ENCODE results near the gene RNF217.

RNF217 gene

DNA sequence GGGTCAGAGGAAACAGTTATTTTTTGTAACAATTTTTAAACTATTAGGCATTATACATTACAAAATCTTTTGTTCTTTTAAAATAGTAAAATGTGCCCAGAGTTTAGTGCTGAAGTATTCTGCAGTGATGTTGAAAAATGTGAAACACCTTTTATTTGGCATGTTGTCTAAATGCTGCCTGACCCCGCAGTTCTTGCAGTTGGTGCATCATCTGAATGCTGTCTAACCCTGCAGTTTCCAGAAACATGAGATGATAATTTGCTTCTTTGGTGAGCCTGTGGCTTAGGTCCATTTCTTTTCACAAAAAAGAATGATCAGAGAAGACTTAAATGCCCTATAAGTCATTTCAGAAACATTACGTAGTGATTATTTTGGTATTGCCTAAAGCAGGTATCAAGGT is 82.4 kb downstream of the RNF217 start:
- Histone ChIP-seq H3K79me1 (replicated peaks; ENCODE audit: low read length, poor library complexity, severe bottlenecking) (peaks cover 23% of the 10 kb centered on the region), H2BK12ac (ENCODE audit: low read length in 2 of 2) (no peak overlapping the region), H3K27me3 (ENCODE audit: control insufficient read depth in 1 of 2, insufficient read depth in 1 of 2, low read length in 2 of 2) (no peaks in the 10 kb centered on the region), H3K14ac (ENCODE audit: low read length in 2 of 2) (no peak overlapping the region), H2AK5ac (ENCODE audit: low read length, severe bottlenecking) (no peak overlapping the region), H2BK120ac (ENCODE audit: low read depth, low read length) (no peak overlapping the region), H3K36me3 (ENCODE audit: control insufficient read depth in 1 of 2, insufficient read depth in 2 of 2, low read depth in 1 of 2, low read length in 2 of 2) (peaks cover 4 to 14% of the 10 kb centered on the region in 2 experiments), H4K91ac (ENCODE audit: low read length) (no peak overlapping the region), H3K23ac (ENCODE audit: low read length in 2 of 2) (no peak overlapping the region), H2BK5ac (ENCODE audit: low read depth, low read length, poor library complexity, severe bottlenecking) (no peak overlapping the region), H2BK15ac (ENCODE audit: low read depth, poor library complexity, severe bottlenecking) (no peak overlapping the region), H3K9me3 (ENCODE audit: control insufficient read depth, low read length) (no peaks in the 10 kb centered on the region), H3K9ac (ENCODE audit: low read length) (no peak overlapping the region), H3K4me1 (ENCODE audit: control insufficient read depth, insufficient read depth, low read depth, low read length) (no peaks in the 10 kb centered on the region), H4K8ac (ENCODE audit: low read length) (no peak overlapping the region), H3K27ac (ENCODE audit: low read length, poor library complexity, severe bottlenecking) (no peak overlapping the region), H3K4me2 (ENCODE audit: low read length, poor library complexity, severe bottlenecking) (no peak overlapping the region), H3K4ac (ENCODE audit: low read depth in 1 of 2, low read length in 2 of 2) (no peak overlapping the region), H3K18ac (ENCODE audit: low read depth in 1 of 2, low read length in 2 of 2) (no peak overlapping the region), H3K4me3 (ENCODE audit: insufficient read depth in 1 of 2, low read depth in 1 of 2, low read length in 2 of 2) (no peak overlapping the region), H2AFZ (ENCODE audit: low read depth, low read length) (no peak overlapping the region)
- no peak for DNase-seq
- WGBS, result 100% methylated on average over 1 of the region's 2 CpGs

DNA sequence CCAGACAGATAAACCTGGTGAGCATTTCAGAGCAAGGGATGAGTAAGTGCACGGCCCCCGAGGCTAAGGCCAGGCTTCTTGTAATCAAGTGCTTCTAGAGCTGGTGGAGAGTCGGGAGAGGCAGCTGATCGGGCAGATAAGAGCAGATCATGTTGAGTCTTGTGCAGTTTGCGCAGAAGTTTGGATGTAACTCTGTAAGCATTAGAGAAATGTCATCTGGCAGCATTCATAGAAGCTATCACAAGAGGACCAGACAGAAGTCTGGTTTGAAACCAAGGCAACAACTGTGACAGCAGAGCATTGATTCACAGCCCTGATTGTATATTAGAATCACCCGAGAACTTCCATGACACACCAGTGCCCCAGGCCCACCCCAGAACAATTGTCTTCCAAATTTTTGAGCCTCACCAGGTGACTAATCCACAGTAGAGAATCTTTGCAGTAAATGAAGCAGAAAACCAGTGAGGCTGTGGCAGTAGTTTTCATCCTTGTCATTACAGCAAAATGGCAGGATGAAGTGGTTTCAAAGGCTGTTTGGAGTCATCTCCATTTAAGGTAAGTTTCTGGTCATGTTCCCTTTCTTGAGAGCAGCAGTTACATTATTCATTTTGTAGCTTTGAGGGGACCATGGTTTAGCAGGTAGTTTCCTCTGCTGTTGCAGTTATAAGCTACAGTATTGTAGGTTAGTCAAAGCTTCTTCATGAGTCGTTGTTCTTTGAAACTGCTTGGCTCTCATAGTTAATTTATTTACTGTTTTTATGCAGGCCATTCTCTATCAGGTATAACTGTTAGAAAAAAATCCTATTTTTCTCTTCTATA is 84.1 kb downstream of the RNF217 start:
- H3K27me3 ChIP-seq (ENCODE audit: control insufficient read depth in 1 of 2, insufficient read depth in 1 of 2, low read length in 2 of 2), result no peaks in the 10 kb centered on the region
- H2BK12ac ChIP-seq (ENCODE audit: low read length in 2 of 2), result no peak overlapping the region
- no peak overlapping the region for H3K4me2 ChIP-seq (ENCODE audit: low read length, poor library complexity, severe bottlenecking)
- DNase-seq, result peak; percentile 62
- no peak overlapping the region for H2BK120ac ChIP-seq (ENCODE audit: low read depth, low read length)
- no peak overlapping the region for H4K91ac ChIP-seq (ENCODE audit: low read length)
- peaks cover 4 to 14% of the 10 kb centered on the region in 2 experiments for H3K36me3 ChIP-seq (ENCODE audit: control insufficient read depth in 1 of 2, insufficient read depth in 2 of 2, low read depth in 1 of 2, low read length in 2 of 2)
- 52% methylated on average over 6 of the region's 7 CpGs for WGBS
- H3K79me1 ChIP-seq (replicated peaks; ENCODE audit: low read length, poor library complexity, severe bottlenecking), result peaks cover 21% of the 10 kb centered on the region
- H2BK15ac ChIP-seq (ENCODE audit: low read depth, poor library complexity, severe bottlenecking), result no peak overlapping the region
- no peak overlapping the region for H3K14ac ChIP-seq (ENCODE audit: low read length in 2 of 2)
- H3K23ac ChIP-seq (ENCODE audit: low read length in 2 of 2), result no peak overlapping the region
- H3K4me1 ChIP-seq (ENCODE audit: control insufficient read depth, insufficient read depth, low read depth, low read length), result no peaks in the 10 kb centered on the region
- H2AFZ ChIP-seq (ENCODE audit: low read depth, low read length), result no peak overlapping the region
- H3K4ac ChIP-seq (ENCODE audit: low read depth in 1 of 2, low read length in 2 of 2), result no peak overlapping the region
- no peak overlapping the region for H2AK5ac ChIP-seq (ENCODE audit: low read length, severe bottlenecking)
- H3K4me3 ChIP-seq (ENCODE audit: insufficient read depth in 1 of 2, low read depth in 1 of 2, low read length in 2 of 2), result no peak overlapping the region
- H3K18ac ChIP-seq (ENCODE audit: low read depth in 1 of 2, low read length in 2 of 2), result no peak overlapping the region
- H2BK5ac ChIP-seq (ENCODE audit: low read depth, low read length, poor library complexity, severe bottlenecking), result no peak overlapping the region
- H3K27ac ChIP-seq (ENCODE audit: low read length, poor library complexity, severe bottlenecking), result no peak overlapping the region
- no peak overlapping the region for H4K8ac ChIP-seq (ENCODE audit: low read length)
- H3K9me3 ChIP-seq (ENCODE audit: control insufficient read depth, low read length), result no peaks in the 10 kb centered on the region
- H3K9ac ChIP-seq (ENCODE audit: low read length), result no peak overlapping the region

DNA sequence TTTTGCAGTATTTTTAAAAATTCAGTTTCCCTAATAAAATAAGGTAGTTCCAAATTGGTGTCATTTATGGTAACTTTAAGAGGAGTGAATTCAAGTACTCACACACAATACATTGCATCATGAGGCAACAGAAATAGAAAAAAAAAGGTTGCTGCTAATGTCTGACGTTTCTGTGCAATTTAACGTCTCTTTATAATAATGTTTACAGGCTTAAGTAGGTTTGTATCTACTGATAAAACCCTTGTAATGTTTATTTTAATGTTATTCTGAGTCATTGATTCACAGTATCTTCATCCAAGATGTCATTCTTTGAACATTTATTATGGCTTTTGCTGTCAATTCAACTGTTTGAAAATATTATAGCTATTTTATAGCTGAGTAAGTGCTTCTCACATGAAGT is 86.0 kb downstream of the RNF217 start:
- Histone ChIP-seq H3K18ac (ENCODE audit: low read depth in 1 of 2, low read length in 2 of 2) (no peak overlapping the region), H3K9me3 (ENCODE audit: control insufficient read depth, low read length) (no peaks in the 10 kb centered on the region), H3K4me1 (ENCODE audit: control insufficient read depth, insufficient read depth, low read depth, low read length) (no peaks in the 10 kb centered on the region), H3K14ac (ENCODE audit: low read length in 2 of 2) (no peak overlapping the region), H4K91ac (ENCODE audit: low read length) (no peak overlapping the region), H2BK120ac (ENCODE audit: low read depth, low read length) (no peak overlapping the region), H3K79me1 (replicated peaks; ENCODE audit: low read length, poor library complexity, severe bottlenecking) (peaks cover 19% of the 10 kb centered on the region), H3K27me3 (ENCODE audit: control insufficient read depth in 1 of 2, insufficient read depth in 1 of 2, low read length in 2 of 2) (no peaks in the 10 kb centered on the region), H3K9ac (ENCODE audit: low read length) (no peak overlapping the region), H3K4ac (ENCODE audit: low read depth in 1 of 2, low read length in 2 of 2) (no peak overlapping the region), H3K4me2 (ENCODE audit: low read length, poor library complexity, severe bottlenecking) (no peak overlapping the region), H2AK5ac (ENCODE audit: low read length, severe bottlenecking) (no peak overlapping the region), H3K36me3 (ENCODE audit: control insufficient read depth in 1 of 2, insufficient read depth in 2 of 2, low read depth in 1 of 2, low read length in 2 of 2) (peaks cover 4 to 14% of the 10 kb centered on the region in 2 experiments), H2BK15ac (ENCODE audit: low read depth, poor library complexity, severe bottlenecking) (no peak overlapping the region), H2BK12ac (ENCODE audit: low read length in 2 of 2) (no peak overlapping the region), H4K8ac (ENCODE audit: low read length) (no peak overlapping the region), H3K4me3 (ENCODE audit: insufficient read depth in 1 of 2, low read depth in 1 of 2, low read length in 2 of 2) (no peak overlapping the region), H2BK5ac (ENCODE audit: low read depth, low read length, poor library complexity, severe bottlenecking) (no peak overlapping the region), H2AFZ (ENCODE audit: low read depth, low read length) (no peak overlapping the region), H3K23ac (ENCODE audit: low read length in 2 of 2) (no peak overlapping the region), H3K27ac (ENCODE audit: low read length, poor library complexity, severe bottlenecking) (no peak overlapping the region)
- DNase-seq, result peak; percentile 22
- WGBS, result no CpG with 5 or more reads among the region's 2 CpGs

DNA sequence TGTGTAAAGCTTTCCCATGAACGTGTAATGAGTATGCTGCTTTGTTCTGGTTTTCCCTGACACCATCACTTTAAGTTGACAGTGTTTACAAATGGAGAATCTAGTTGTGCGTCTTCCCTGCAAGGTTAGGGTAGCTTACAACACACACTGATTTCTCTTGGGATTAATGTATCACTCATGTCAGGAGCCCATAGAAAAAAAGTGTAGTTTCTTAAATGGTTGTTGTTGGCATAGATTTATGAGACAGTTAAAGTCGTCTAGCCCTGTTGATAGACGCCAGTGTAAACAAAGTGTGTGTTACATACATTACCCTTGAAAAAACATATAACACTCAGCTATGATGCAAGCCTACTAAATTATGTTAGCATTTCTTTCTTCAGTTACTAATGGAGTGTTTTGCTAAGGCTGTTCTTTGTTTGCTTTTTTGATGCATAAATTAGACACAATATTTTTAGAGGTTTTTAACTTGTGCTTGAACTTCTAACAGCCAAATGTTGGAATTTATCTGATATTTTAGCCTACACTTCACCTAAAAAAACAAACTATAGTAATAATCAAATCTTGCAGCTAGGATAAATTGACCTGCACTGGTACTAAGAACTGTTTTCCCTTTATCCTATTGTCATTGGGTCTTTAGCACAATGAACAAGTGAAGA is 88.6 kb downstream of the RNF217 start:
- no peaks in the 10 kb centered on the region for H3K9me3 ChIP-seq (ENCODE audit: control insufficient read depth, low read length)
- no peak overlapping the region for H4K91ac ChIP-seq (ENCODE audit: low read length)
- H3K23ac ChIP-seq (ENCODE audit: low read length in 2 of 2), result no peak overlapping the region
- H2BK15ac ChIP-seq (ENCODE audit: low read depth, poor library complexity, severe bottlenecking), result no peak overlapping the region
- H2BK120ac ChIP-seq (ENCODE audit: low read depth, low read length), result no peak overlapping the region
- no peak overlapping the region for H3K14ac ChIP-seq (ENCODE audit: low read length in 2 of 2)
- H3K79me1 ChIP-seq (replicated peaks; ENCODE audit: low read length, poor library complexity, severe bottlenecking), result peaks cover 22% of the 10 kb centered on the region
- H2BK5ac ChIP-seq (ENCODE audit: low read depth, low read length, poor library complexity, severe bottlenecking), result no peak overlapping the region
- no peak overlapping the region for H3K4me2 ChIP-seq (ENCODE audit: low read length, poor library complexity, severe bottlenecking)
- no peak overlapping the region for H2BK12ac ChIP-seq (ENCODE audit: low read length in 2 of 2)
- 0% methylated on average over 2 of the region's 4 CpGs for WGBS
- DNase-seq, result peak; percentile 85
- H3K4me1 ChIP-seq (ENCODE audit: control insufficient read depth, insufficient read depth, low read depth, low read length), result no peaks in the 10 kb centered on the region
- no peak overlapping the region for H2AK5ac ChIP-seq (ENCODE audit: low read length, severe bottlenecking)
- H3K4me3 ChIP-seq (ENCODE audit: insufficient read depth in 1 of 2, low read depth in 1 of 2, low read length in 2 of 2), result no peak overlapping the region
- no peak overlapping the region for H2AFZ ChIP-seq (ENCODE audit: low read depth, low read length)
- no peak overlapping the region for H3K9ac ChIP-seq (ENCODE audit: low read length)
- H3K27ac ChIP-seq (ENCODE audit: low read length, poor library complexity, severe bottlenecking), result no peak overlapping the region
- H3K36me3 ChIP-seq (ENCODE audit: control insufficient read depth in 1 of 2, insufficient read depth in 2 of 2, low read depth in 1 of 2, low read length in 2 of 2), result peaks cover 4 to 12% of the 10 kb centered on the region in 2 experiments
- H3K4ac ChIP-seq (ENCODE audit: low read depth in 1 of 2, low read length in 2 of 2), result no peak overlapping the region
- H4K8ac ChIP-seq (ENCODE audit: low read length), result no peak overlapping the region
- no peak overlapping the region for H3K18ac ChIP-seq (ENCODE audit: low read depth in 1 of 2, low read length in 2 of 2)
- no peaks in the 10 kb centered on the region for H3K27me3 ChIP-seq (ENCODE audit: control insufficient read depth in 1 of 2, insufficient read depth in 1 of 2, low read length in 2 of 2)
